Cortex of kidney (tissue), 1 donor: ENCODE measurements around the gene TSPAN2.
"Not testable (repeated sequence)": the region's sequence is repeated elsewhere in the genome, so short reads cannot be mapped to it uniquely, and the experiment has no call there.

Experiments used
- DNase-seq: peaks from one replicate; lab custom pipeline; 2025; lab: John Stamatoyannopoulos, UW

The TSPAN2 gene

DNA sequence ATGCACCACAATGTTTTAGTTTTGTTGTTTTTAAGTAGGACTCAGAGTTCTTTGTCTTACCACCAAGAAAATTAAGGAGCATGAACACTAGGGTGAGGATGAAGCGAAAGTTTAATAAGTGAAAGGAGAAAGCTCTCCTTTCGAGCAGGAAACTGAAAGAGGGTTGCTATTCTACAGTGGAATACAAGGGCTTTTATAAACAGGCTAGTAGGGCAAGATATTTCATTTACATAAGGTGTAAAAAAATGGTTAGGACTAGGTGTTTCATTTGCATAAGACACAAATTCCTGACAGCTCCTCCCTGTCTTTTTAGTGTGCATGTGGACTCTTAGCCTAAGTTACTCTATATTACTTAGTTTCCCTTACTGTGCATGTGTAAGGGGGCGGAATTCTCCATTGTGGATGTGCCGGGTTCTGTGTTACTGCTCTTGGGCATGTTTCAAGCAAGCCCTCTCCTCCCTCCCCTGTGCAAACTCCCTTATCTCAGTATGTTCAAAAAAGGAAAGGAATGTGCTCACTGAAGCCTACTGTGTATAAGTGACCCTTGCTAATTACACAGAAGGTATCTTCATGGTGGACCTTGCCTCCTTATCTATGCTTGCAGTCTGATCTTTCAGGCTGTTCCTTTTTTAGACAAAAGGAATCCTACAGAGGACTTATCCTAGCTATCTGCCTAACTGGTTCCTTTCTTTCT, 52.3 kb downstream of the TSPAN2 start:
- DNase-seq, result no peak

DNA sequence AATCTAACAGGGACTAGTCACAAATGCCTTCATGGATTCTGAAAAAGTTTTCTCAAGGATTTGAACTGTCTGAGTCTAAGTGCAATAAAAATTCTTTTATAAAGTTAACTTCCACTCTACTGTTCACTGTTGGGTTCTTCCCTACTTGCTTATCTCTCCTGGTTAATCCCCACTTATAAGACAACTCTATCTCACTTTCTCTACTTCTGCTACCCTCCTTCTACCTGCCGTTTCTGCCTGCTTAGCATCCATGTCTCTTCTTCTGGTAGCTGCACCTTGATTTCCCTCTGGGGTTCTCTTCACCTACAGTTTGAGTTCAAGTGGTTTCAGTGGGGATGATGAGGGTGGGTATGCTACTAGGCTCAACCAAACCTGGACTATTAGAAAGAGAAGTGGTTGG, 53.7 kb downstream of the TSPAN2 start:
- no peak for DNase-seq

DNA sequence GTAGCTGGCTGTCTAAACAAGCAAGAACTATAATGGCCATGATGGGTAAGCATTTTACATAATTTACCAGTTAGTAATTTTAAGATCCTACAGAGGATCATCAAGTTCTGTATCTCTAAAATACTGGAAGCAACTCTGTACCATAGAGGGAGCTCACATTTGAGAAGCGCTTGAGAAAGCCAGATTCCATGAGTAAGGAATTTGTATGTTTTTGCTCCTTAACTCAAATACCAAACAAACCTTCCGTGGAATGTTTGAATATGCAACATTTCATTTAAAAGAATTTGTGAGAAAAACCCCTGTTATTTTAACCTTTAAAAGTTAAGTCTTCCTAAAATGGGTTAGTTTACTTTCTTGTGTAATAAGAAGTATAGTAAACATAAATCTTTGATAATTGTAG, 57.7 kb downstream of the TSPAN2 start:
- DNase-seq, result no peak

DNA sequence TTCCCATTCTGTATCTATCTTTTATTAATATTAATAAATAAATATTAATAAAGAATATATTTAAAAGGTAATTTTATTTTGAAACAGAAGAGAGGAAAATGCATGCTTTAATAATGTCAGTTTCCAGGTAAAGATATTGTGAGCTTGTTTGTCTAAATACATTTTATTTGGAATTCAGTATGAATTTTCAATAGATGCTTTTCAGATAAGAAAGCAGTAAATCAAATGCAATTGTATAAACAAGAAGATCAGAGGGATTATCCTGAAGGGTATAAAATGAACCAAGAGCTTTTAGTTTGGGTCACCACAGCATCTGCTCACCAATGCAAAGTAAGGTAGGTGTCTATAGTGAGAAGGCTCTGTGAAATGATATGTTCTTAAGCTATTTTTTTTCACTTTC, 59.8 kb downstream of the TSPAN2 start, which contains the start of gene TSHB:
TSS of gene TSHB (plus strand) at position 301 of the 400 bp plus-strand sequence. CDS start 3,537 bp downstream, outside the sequence.
- DNase-seq, result no peak

DNA sequence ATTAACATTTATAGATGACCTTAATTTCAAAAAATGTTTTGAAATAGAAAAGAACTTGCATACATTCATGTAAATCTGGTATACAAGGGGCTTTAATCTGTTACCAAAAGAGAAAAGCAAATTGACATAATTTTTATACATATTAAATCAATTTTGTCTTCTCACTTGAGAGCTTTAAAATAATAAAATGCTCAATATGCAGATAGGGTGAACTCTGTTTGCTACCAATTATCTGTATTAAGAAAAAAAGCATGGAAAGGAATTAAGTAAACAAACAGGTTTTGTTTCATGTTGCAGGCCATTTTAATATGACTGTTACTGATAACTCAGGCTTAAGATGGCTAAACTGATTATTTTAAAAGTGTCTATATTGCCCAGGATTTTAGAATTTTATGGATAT, 65.7 kb downstream of the TSPAN2 start:
- no peak for DNase-seq

DNA sequence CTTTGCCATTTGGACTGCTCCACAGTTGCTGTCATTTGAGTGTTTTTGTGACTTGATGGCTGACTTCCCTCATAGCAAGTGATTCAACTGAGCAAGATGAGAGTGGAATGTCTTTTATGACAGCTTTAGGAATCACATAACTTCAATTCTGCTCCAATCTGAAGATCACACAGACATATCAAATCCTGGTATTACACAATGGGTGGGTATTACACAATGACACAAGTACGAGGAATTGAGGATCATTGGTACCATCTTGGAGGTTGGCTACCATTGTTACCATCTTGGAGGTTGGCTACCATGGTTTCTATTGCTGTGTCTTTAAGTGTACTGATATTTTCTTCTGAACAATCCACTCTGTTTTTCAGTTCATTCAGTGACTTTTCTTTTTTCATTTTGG, 68.2 kb downstream of the TSPAN2 start:
- no peak for DNase-seq

DNA sequence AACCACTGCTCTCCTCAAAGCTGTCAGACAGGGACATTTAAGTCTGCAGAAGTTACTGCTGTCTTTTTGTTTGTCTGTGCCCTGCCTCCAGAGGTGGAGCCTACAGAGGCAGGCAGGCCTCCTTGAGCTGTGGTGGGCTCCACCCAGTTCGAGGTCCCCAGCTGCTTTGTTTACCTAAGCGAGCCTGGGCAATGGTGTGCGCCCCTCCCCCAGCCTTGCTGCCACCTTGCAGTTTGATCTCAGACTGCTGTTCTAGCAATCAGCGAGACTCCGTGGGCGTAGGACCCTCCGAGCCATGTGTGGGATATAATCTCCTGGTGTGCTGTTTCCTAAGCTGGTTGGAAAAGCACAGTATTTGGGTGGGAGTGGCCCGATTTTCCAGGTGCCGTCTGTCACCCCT, 69.8 kb downstream of the TSPAN2 start:
- not testable (repeated sequence) for DNase-seq

DNA sequence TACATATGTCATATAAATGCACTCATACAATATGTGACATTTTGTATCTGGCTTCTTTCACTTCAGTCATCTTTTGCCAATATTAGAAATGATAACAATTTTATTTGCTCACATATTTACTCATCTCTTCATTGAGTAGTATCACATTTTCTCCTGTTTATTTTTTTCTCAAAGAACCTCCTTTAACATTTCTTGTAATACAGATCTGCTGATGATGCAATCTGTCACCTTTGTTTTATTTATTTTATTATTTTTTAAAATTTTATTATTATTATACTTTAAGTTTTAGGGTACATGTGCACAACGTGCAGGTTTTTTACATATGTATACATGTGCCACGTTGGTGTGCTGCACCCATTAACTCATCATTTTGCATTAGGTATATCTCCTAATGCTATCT, 75.5 kb downstream of the TSPAN2 start:
- no peak for DNase-seq

DNA sequence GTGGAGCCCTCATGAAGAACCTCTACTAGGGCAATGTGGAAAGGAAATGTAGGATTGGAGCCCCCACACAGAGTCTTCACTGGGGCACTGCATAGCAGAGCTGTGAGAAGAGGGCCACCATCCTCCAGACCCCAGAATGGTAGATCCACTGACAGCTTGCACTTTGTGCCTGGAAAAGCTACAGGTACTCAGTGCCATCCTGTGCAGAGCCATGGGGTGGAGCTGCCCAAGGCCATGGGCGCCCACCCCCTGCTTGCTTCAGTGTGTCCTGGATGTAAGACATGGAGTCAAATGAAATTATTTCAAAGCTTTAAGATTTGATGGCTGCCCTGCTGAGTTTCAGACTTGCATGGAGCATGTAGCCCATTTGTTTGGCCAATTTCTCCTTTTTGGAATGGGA, 76.9 kb downstream of the TSPAN2 start:
- no peak for DNase-seq

DNA sequence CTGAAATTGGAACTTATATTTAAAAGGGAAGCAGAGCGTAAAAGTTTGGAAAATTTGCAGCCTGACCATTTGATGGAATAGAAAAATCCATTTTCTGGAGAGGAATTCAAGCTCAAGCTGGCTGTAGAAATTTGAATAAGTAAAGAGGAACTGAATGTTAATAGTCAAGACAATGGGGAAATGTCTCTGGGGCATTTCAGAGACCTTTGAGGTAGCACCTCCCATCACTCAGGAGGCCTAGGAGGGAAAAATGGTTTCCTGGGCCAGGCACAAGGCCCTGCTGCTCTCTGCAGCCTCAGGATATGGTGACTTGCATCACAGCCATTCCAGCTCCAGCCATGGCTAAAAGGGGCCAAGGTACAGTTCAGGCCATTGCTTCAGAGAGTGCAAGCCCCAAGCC, 77.3 kb downstream of the TSPAN2 start:
- DNase-seq, result no peak

DNA sequence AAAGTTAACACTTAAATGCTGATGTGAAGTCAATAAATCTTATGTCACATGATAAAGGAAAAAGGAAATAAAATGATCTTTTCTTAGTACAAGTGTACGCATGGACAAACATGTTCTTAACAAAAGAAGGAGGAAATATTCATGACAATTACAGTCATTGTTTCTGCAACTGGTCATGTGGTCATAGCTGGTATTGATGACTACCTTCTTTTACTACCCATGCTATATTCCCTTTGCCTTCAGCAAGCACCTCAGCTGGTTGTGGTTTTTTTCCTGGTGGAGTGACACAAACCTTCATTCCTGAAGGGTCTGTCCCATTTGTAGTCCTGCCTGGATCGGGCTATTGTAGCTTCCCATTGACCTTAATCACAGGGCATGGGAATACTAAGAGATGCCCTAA, 83.1 kb downstream of the TSPAN2 start:
- DNase-seq, result no peak
